ENCODE data around the gene SPDL1. TPM values are rescaled to one million over a fixed set of nuclear protein-coding genes. Genes with fewer than 3 reads are reported as not detected.

The SPDL1 gene
- total RNA-seq, 4 donors from 2014 or later: 0.78 to 4.6 (median 3.2) TPM

- ATAC-seq: no peak
- Histone ChIP-seq H3K9me3 (no peaks in the 10 kb centered on the region), H3K4me1 (no peaks in the 10 kb centered on the region), H3K27ac (no peak overlapping the region), H3K36me3 (no peaks in the 10 kb centered on the region), H3K4me3 (no peak overlapping the region), H3K27me3 (peaks cover 0 to 7% (median 0%) of the 10 kb centered on the region in 3 donors)
- no peak for DNase-seq
- TF ChIP-seq POLR2A (IDR thresholded peaks at IDR 0.05): no peak
- TF ChIP-seq, protein P1, sequence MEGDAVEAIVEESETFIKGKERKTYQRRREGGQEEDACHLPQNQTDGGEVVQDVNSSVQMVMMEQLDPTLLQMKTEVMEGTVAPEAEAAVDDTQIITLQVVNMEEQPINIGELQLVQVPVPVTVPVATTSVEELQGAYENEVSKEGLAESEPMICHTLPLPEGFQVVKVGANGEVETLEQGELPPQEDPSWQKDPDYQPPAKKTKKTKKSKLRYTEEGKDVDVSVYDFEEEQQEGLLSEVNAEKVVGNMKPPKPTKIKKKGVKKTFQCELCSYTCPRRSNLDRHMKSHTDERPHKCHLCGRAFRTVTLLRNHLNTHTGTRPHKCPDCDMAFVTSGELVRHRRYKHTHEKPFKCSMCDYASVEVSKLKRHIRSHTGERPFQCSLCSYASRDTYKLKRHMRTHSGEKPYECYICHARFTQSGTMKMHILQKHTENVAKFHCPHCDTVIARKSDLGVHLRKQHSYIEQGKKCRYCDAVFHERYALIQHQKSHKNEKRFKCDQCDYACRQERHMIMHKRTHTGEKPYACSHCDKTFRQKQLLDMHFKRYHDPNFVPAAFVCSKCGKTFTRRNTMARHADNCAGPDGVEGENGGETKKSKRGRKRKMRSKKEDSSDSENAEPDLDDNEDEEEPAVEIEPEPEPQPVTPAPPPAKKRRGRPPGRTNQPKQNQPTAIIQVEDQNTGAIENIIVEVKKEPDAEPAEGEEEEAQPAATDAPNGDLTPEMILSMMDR (IDR thresholded peaks at IDR 0.05 in 4 of 5, conservative IDR thresholded peaks at IDR 0.05 in 1 of 5): no peak
- in situ Hi-C loops (cut with MboI; ENCODE audit: low sequenced_read_pairs in 4 of 4) (no loop called here), intact Hi-C loops (cut with DNase I; ENCODE audit: low total_unique reads) (no loop called here)
Observed at GRCh38 chr5:169548315-169548714, 35.3 kb upstream of the SPDL1 start.

DNA sequence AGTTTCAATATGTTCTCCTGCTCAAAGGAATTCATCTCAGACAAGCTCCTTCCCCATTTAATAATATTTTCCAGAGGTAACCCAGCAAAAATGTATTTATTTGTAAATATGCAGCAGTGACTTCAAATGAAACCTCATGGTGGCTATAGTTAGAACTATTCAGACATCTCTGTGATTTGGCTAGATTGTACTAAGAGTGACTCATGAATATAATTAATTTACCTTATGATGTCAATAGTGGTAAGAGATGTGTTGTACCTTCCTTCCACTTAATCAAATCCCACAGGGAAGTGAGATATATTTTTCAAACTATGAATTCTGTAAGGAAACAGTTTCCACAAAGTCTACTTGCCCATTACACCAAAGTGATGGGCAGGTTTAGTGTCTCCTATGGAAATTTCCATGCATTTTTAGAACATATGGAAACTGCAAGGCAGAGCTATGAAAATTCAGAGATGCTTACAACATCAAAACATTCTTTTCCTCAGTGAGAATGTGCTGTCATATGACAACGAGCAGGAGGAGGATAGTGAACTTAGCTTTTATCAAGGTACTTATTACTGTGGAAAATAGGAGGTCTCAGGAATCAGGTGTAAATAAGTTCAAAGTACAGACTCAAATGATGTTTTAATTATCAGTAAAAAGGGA, 34.0 kb upstream of the SPDL1 start:
- Histone ChIP-seq H3K27ac (no peak overlapping the region), H3K9me3 (no peaks in the 10 kb centered on the region), H3K4me1 (no peaks in the 10 kb centered on the region), H3K36me3 (no peaks in the 10 kb centered on the region), H3K4me3 (no peak overlapping the region), H3K27me3 (peaks cover 0 to 7% (median 0%) of the 10 kb centered on the region in 3 donors)
- DNase-seq (no peak), ATAC-seq (no peak)
- intact Hi-C loops (cut with DNase I; ENCODE audit: low total_unique reads): no loop called here
- TF ChIP-seq, protein P1 (IDR thresholded peaks at IDR 0.05 in 4 of 5, conservative IDR thresholded peaks at IDR 0.05 in 1 of 5): no peak
- TF ChIP-seq POLR2A (IDR thresholded peaks at IDR 0.05): no peak
- in situ Hi-C loops (cut with MboI; ENCODE audit: low sequenced_read_pairs in 4 of 4): loop anchor here in 1 of 4 donors (25.0 kb wide), 2 partner anchors 562 to 862 kb away; no protein-coding TSS in a partner anchor

DNA sequence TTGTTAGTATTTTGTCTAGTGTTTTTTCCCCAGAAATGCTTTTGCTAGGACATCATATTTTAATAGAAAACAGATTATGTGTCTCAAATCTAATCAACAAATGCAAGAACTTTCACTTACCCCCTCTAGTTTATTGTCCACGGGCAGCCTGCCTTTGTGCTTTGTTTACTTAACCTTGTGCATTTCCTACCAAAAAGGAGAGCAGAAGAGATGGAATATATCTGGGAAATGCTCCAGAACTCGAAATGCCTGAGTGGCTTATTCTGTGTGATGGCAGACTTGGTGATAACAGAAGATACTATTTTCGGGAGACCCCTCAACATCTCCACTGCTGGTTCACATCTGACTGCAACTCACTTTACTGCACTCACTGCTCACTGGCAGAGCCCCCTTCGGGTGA, 33.3 kb upstream of the SPDL1 start:
- Histone ChIP-seq H3K27me3 (peaks cover 0 to 7% (median 0%) of the 10 kb centered on the region in 3 donors), H3K4me3 (no peak overlapping the region), H3K4me1 (no peaks in the 10 kb centered on the region), H3K36me3 (no peaks in the 10 kb centered on the region), H3K27ac (no peak overlapping the region), H3K9me3 (no peaks in the 10 kb centered on the region)
- DNase-seq: no peak
- in situ Hi-C loops (cut with MboI; ENCODE audit: low sequenced_read_pairs in 4 of 4) (loop anchor here in 1 of 4 donors (25.0 kb wide), 2 partner anchors 563 to 863 kb away; no protein-coding TSS in a partner anchor), intact Hi-C loops (cut with DNase I; ENCODE audit: low total_unique reads) (no loop called here)
- no peak for ATAC-seq
- TF ChIP-seq POLR2A (IDR thresholded peaks at IDR 0.05): no peak
- TF ChIP-seq, protein P1 (IDR thresholded peaks at IDR 0.05 in 4 of 5, conservative IDR thresholded peaks at IDR 0.05 in 1 of 5): no peak

DNA sequence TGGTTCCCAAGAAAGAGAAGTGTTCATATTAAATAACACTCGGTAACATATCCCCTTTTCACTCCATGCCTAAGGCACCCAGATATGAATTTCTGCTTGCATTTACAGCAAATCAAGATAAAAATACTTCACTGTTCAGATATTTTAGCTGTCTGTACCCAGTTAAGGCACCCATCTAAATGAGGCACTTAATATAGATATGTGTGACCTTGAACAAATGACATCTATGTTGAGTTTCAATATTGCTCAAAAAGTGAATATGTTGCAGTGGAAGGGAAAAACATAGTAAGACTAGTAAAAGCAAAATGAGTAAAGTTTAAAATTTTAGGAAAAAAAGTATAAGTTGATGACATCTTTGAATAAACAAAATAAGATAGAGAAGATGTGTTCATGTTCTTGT, 32.4 kb upstream of the SPDL1 start:
- Histone ChIP-seq H3K4me3 (no peak overlapping the region), H3K27ac (no peak overlapping the region), H3K9me3 (no peaks in the 10 kb centered on the region), H3K36me3 (no peaks in the 10 kb centered on the region), H3K27me3 (peaks cover 0 to 7% (median 0%) of the 10 kb centered on the region in 3 donors), H3K4me1 (no peaks in the 10 kb centered on the region)
- in situ Hi-C loops (cut with MboI; ENCODE audit: low sequenced_read_pairs in 4 of 4) (loop anchor here in 1 of 4 donors (25.0 kb wide), 2 partner anchors 564 to 864 kb away; no protein-coding TSS in a partner anchor), intact Hi-C loops (cut with DNase I; ENCODE audit: low total_unique reads) (no loop called here)
- DNase-seq (no peak), ATAC-seq (no peak)
- TF ChIP-seq POLR2A (IDR thresholded peaks at IDR 0.05): no peak
- TF ChIP-seq, protein P1 (IDR thresholded peaks at IDR 0.05 in 4 of 5, conservative IDR thresholded peaks at IDR 0.05 in 1 of 5): no peak
